ENCODE measurements around the gene ZNF532.

The ZNF532 gene

GRCh38 chr18:58867281-58867961, 2.7 kb downstream of the ZNF532 start:
- Histone ChIP-seq H3K4me1 (ENCODE audit: control insufficient read depth in 1 of 2, insufficient read depth in 1 of 2, low read depth in 1 of 2, low read length in 1 of 2) (no peaks in the 10 kb centered on the region), H3K27ac (no peak overlapping the region), H3K9me3 (no peaks in the 10 kb centered on the region), H3K36me3 (no peaks in the 10 kb centered on the region), H3K27me3 (peaks cover 92% of the 10 kb centered on the region), H3K4me3 (ENCODE audit: low read depth in 1 of 2, low read length in 1 of 2) (no peak overlapping the region)
- TF ChIP-seq, protein P1, sequence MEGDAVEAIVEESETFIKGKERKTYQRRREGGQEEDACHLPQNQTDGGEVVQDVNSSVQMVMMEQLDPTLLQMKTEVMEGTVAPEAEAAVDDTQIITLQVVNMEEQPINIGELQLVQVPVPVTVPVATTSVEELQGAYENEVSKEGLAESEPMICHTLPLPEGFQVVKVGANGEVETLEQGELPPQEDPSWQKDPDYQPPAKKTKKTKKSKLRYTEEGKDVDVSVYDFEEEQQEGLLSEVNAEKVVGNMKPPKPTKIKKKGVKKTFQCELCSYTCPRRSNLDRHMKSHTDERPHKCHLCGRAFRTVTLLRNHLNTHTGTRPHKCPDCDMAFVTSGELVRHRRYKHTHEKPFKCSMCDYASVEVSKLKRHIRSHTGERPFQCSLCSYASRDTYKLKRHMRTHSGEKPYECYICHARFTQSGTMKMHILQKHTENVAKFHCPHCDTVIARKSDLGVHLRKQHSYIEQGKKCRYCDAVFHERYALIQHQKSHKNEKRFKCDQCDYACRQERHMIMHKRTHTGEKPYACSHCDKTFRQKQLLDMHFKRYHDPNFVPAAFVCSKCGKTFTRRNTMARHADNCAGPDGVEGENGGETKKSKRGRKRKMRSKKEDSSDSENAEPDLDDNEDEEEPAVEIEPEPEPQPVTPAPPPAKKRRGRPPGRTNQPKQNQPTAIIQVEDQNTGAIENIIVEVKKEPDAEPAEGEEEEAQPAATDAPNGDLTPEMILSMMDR (IDR thresholded peaks at IDR 0.05), result no peak

- no peaks in the 10 kb centered on the region for H3K4me1 ChIP-seq (ENCODE audit: control insufficient read depth in 1 of 2, insufficient read depth in 1 of 2, low read depth in 1 of 2, low read length in 1 of 2)
- H3K27ac ChIP-seq, result no peak overlapping the region
- TF ChIP-seq, protein P1 (IDR thresholded peaks at IDR 0.05), result no peak
- peaks cover 84% of the 10 kb centered on the region for H3K27me3 ChIP-seq
- no peak overlapping the region for H3K4me3 ChIP-seq (ENCODE audit: low read depth in 1 of 2, low read length in 1 of 2)
- no peaks in the 10 kb centered on the region for H3K9me3 ChIP-seq
- no peaks in the 10 kb centered on the region for H3K36me3 ChIP-seq
Measured at GRCh38 chr18:58868440-58868839, 3.8 kb downstream of the ZNF532 start.

- H3K4me3 ChIP-seq (ENCODE audit: low read depth in 1 of 2, low read length in 1 of 2), result no peak overlapping the region
- H3K27ac ChIP-seq, result no peak overlapping the region
- peaks cover 67% of the 10 kb centered on the region for H3K27me3 ChIP-seq
- H3K36me3 ChIP-seq, result no peaks in the 10 kb centered on the region
- no peaks in the 10 kb centered on the region for H3K4me1 ChIP-seq (ENCODE audit: control insufficient read depth in 1 of 2, insufficient read depth in 1 of 2, low read depth in 1 of 2, low read length in 1 of 2)
- no peaks in the 10 kb centered on the region for H3K9me3 ChIP-seq
- TF ChIP-seq, protein P1 (IDR thresholded peaks at IDR 0.05), result no peak
Measured at GRCh38 chr18:58870130-58870529, 5.5 kb downstream of the ZNF532 start.

- no peak overlapping the region for H3K4me3 ChIP-seq (ENCODE audit: low read depth in 1 of 2, low read length in 1 of 2)
- H3K9me3 ChIP-seq, result no peaks in the 10 kb centered on the region
- TF ChIP-seq, protein P1 (IDR thresholded peaks at IDR 0.05), result no peak
- no peaks in the 10 kb centered on the region for H3K4me1 ChIP-seq (ENCODE audit: control insufficient read depth in 1 of 2, insufficient read depth in 1 of 2, low read depth in 1 of 2, low read length in 1 of 2)
- H3K27me3 ChIP-seq, result peaks cover 62% of the 10 kb centered on the region
- no peak overlapping the region for H3K27ac ChIP-seq
- H3K36me3 ChIP-seq, result no peaks in the 10 kb centered on the region
Measured at GRCh38 chr18:58870621-58871020, 5.9 kb downstream of the ZNF532 start.

DNA sequence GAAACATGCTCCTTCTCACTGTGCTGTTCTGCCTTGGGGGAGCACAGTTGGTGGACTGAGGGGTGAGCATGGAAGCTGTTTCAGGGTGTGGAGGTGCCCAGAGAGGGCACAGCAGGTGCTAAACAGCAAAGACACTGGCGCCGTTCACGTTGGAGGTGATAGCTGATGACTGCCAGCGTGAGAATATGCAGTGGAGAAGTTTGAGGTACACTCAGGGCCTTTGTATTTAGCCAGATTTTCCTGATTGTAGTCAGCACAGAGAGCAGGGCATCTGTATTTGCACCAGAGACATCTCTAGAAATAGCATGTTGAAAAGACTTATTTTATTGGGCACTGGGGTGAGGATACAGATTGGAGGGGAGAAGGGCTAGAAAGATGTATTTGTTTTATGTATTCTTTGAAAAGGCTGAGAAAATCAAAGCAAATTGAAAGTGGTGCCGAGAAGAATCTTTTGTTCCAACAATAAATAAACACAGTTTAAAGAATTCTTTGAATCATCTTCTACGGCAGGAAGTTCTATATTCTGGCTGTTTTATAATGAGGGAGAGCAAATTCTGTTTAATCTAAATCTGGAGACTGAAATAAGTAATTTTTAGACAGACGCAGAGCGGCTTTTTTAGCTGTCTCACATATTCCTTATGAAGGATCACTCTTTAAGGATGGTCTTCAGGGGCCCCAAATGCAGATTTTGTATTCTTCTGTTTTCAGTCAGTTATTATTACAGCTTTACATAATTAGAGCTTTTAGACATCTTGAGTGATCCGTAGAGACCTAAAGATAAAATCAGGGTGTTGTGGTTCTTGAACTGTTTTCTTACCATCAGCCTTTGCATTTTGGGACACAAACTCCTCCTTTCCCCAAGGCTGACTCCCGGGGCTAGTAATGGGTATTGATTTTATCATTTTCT, 7.1 kb downstream of the ZNF532 start:
- Histone ChIP-seq H3K27ac (no peak overlapping the region), H3K9me3 (no peaks in the 10 kb centered on the region), H3K36me3 (no peaks in the 10 kb centered on the region), H3K4me1 (ENCODE audit: control insufficient read depth in 1 of 2, insufficient read depth in 1 of 2, low read depth in 1 of 2, low read length in 1 of 2) (no peaks in the 10 kb centered on the region), H3K4me3 (ENCODE audit: low read depth in 1 of 2, low read length in 1 of 2) (no peak overlapping the region), H3K27me3 (peaks cover 51% of the 10 kb centered on the region)
- TF ChIP-seq, protein P1 (IDR thresholded peaks at IDR 0.05), result no peak

All from neutrophil (primary cell).